H1 (cell line): ENCODE results near the gene CXCR3. TPM values are rescaled to one million over a fixed set of nuclear protein-coding genes. Genes with fewer than 3 reads are reported as not detected.

Experiments
- EGR1 ChIP-seq: IDR thresholded peaks from 2 replicates; pipeline ENCODE4 v1.6.1; 2011; ENCODE audit warnings: low read depth, low read length, borderline replicate concordance
- RXRA ChIP-seq: IDR thresholded peaks from 2 replicates; pipeline ENCODE4 v1.6.1; 2011; ENCODE audit warnings: low read depth, mild to moderate bottlenecking, low read length, moderate library complexity; ENCODE audit not compliant: insufficient read depth
- SUZ12 ChIP-seq: fragments of 200-600 bp; sonication (generic); IDR thresholded peaks from 2 replicates; pipeline ENCODE4 v1.6.1; 2012; ENCODE audit warnings: mild to moderate bottlenecking, inconsistent platforms, low read length, moderate library complexity, mixed read lengths
- TBP ChIP-seq: IDR thresholded peaks from 2 replicates; pipeline ENCODE4 v1.6.1; 2011; ENCODE audit warnings: low read depth, low read length, improper control_type of control experiment
- polyA plus RNA-seq, 7 experiments: library from polyadenylated mRNA; depleted of rRNA in 3 of 7; stranded (reverse) in 5 of 7; unstranded in 2 of 7; fragments of >200 nt in 5 of 7; fragments of 200-250 nt in 2 of 7; gene quantifications; 1 replicate in 5 of 7; 2 replicates in 1 of 7; 4 replicates in 1 of 7; pipeline versions ENCODE4 v1.2.1 to v1.2.3, GENCODE V29; 2011 to 2013; ENCODE audit warnings: missing spikeins in 2 of 7, mixed read lengths in 2 of 7
- total RNA-seq: library from RNA; stranded (reverse); fragmentation: NEBNext Ultra II Directional; extraction: Animal tissue kit (Norgen Biotek cat#: 25700); gene quantifications from 2 replicates; pipeline ENCODE4 v1.2.1, GENCODE V29; 2021
- TF ChIP-seq, protein P1 (sequence below): IDR thresholded peaks from 2 replicates; pipeline ENCODE4 v1.6.1; 2011; ENCODE audit warnings: low read depth, mild to moderate bottlenecking, low read length; ENCODE audit not compliant: insufficient read depth
- TF ChIP-seq, protein P2 (sequence below): IDR thresholded peaks from 2 replicates; pipeline ENCODE4 v1.6.1; 2012; ENCODE audit warnings: low read length, inconsistent platforms
- TF ChIP-seq, protein P3 (sequence below): fragments of 300-600 bp; sonication (generic); IDR thresholded peaks from 2 replicates; pipeline ENCODE4 v1.7.1; 2012; ENCODE audit warnings: low read length, moderate library complexity, mild to moderate bottlenecking, inconsistent platforms; ENCODE audit not compliant: insufficient replicate concordance

Gene CXCR3
- total and polyA plus RNA-seq, 2 of the 8 experiments (the other 6 are each of a cell fraction or from before 2014, with no cell fraction given): not detected

DNA sequence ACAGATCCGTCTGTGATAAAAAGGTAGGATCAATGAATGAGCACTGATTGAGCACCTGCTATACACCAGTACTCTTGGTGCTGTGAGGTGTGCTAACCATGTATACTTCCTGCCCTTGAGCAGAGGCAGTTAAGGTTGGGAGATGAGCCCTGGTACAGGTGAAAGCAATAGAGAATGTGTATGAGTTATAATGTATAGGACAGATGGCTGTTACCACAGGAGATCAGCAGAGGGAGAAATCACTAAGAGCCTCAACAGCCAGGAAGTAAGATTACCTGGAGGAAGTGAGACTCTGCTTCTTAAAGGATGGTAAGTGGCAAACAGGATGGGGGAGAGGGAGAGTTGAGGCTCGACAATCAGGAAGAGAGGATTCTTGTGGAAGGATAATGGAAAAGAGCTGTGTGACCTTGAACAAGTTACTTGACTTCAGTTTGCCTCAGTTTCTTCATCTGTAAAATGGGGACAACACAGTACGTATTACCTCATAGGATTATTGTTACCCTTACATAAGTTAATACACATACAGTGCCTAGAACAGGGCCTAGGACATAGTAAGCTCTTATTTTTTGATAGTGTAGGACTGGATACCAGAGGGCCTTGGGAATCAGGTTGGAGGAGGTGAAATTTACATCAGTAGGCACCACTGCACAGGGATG lies 9.1 kb downstream of the CXCR3 start (continued):
- no peak for TF ChIP-seq SUZ12
- TF ChIP-seq, protein P1, sequence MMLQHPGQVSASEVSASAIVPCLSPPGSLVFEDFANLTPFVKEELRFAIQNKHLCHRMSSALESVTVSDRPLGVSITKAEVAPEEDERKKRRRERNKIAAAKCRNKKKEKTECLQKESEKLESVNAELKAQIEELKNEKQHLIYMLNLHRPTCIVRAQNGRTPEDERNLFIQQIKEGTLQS: no peak
- no peak for TF ChIP-seq TBP
- TF ChIP-seq, protein P2, sequence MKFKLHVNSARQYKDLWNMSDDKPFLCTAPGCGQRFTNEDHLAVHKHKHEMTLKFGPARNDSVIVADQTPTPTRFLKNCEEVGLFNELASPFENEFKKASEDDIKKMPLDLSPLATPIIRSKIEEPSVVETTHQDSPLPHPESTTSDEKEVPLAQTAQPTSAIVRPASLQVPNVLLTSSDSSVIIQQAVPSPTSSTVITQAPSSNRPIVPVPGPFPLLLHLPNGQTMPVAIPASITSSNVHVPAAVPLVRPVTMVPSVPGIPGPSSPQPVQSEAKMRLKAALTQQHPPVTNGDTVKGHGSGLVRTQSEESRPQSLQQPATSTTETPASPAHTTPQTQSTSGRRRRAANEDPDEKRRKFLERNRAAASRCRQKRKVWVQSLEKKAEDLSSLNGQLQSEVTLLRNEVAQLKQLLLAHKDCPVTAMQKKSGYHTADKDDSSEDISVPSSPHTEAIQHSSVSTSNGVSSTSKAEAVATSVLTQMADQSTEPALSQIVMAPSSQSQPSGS: no peak
- no peak for TF ChIP-seq EGR1
- no peak for TF ChIP-seq RXRA
- TF ChIP-seq, protein P3, sequence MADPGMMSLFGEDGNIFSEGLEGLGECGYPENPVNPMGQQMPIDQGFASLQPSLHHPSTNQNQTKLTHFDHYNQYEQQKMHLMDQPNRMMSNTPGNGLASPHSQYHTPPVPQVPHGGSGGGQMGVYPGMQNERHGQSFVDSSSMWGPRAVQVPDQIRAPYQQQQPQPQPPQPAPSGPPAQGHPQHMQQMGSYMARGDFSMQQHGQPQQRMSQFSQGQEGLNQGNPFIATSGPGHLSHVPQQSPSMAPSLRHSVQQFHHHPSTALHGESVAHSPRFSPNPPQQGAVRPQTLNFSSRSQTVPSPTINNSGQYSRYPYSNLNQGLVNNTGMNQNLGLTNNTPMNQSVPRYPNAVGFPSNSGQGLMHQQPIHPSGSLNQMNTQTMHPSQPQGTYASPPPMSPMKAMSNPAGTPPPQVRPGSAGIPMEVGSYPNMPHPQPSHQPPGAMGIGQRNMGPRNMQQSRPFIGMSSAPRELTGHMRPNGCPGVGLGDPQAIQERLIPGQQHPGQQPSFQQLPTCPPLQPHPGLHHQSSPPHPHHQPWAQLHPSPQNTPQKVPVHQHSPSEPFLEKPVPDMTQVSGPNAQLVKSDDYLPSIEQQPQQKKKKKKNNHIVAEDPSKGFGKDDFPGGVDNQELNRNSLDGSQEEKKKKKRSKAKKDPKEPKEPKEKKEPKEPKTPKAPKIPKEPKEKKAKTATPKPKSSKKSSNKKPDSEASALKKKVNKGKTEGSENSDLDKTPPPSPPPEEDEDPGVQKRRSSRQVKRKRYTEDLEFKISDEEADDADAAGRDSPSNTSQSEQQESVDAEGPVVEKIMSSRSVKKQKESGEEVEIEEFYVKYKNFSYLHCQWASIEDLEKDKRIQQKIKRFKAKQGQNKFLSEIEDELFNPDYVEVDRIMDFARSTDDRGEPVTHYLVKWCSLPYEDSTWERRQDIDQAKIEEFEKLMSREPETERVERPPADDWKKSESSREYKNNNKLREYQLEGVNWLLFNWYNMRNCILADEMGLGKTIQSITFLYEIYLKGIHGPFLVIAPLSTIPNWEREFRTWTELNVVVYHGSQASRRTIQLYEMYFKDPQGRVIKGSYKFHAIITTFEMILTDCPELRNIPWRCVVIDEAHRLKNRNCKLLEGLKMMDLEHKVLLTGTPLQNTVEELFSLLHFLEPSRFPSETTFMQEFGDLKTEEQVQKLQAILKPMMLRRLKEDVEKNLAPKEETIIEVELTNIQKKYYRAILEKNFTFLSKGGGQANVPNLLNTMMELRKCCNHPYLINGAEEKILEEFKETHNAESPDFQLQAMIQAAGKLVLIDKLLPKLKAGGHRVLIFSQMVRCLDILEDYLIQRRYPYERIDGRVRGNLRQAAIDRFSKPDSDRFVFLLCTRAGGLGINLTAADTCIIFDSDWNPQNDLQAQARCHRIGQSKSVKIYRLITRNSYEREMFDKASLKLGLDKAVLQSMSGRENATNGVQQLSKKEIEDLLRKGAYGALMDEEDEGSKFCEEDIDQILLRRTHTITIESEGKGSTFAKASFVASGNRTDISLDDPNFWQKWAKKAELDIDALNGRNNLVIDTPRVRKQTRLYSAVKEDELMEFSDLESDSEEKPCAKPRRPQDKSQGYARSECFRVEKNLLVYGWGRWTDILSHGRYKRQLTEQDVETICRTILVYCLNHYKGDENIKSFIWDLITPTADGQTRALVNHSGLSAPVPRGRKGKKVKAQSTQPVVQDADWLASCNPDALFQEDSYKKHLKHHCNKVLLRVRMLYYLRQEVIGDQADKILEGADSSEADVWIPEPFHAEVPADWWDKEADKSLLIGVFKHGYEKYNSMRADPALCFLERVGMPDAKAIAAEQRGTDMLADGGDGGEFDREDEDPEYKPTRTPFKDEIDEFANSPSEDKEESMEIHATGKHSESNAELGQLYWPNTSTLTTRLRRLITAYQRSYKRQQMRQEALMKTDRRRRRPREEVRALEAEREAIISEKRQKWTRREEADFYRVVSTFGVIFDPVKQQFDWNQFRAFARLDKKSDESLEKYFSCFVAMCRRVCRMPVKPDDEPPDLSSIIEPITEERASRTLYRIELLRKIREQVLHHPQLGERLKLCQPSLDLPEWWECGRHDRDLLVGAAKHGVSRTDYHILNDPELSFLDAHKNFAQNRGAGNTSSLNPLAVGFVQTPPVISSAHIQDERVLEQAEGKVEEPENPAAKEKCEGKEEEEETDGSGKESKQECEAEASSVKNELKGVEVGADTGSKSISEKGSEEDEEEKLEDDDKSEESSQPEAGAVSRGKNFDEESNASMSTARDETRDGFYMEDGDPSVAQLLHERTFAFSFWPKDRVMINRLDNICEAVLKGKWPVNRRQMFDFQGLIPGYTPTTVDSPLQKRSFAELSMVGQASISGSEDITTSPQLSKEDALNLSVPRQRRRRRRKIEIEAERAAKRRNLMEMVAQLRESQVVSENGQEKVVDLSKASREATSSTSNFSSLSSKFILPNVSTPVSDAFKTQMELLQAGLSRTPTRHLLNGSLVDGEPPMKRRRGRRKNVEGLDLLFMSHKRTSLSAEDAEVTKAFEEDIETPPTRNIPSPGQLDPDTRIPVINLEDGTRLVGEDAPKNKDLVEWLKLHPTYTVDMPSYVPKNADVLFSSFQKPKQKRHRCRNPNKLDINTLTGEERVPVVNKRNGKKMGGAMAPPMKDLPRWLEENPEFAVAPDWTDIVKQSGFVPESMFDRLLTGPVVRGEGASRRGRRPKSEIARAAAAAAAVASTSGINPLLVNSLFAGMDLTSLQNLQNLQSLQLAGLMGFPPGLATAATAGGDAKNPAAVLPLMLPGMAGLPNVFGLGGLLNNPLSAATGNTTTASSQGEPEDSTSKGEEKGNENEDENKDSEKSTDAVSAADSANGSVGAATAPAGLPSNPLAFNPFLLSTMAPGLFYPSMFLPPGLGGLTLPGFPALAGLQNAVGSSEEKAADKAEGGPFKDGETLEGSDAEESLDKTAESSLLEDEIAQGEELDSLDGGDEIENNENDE: no peak
- TF ChIP-seq, all 59 proteins: peak for 0
